ENCODE measurements around the gene CD81. TPM values are rescaled to one million over a fixed set of nuclear protein-coding genes. Genes with fewer than 3 reads are reported as not detected.
"Not testable (repeated sequence)": the region's sequence is repeated elsewhere in the genome, so short reads cannot be mapped to it uniquely, and the experiment has no call there.

The CD81 gene
- total RNA-seq, 4 donors from 2014 or later: 264 to 370 (median 298) TPM

GRCh38 chr11:2331404-2331803, 45.7 kb upstream of the CD81 start:
- Histone ChIP-seq H3K4me3 (replicated peaks in 1 of 3) (no peak overlapping the region), H3K27ac (no peak overlapping the region), H3K27me3 (no peaks in the 10 kb centered on the region), H3K36me3 (no peaks in the 10 kb centered on the region), H3K9me3 (no peaks in the 10 kb centered on the region), H3K4me1 (no peaks in the 10 kb centered on the region)
- DNase-seq: no peak
- 95 to 96% methylated on average over 5 of the region's 5 CpGs for WGBS, 2 donors
- TF ChIP-seq CTCF (IDR thresholded peaks at IDR 0.05): no peak
- no peak for TF ChIP-seq POLR2A (IDR thresholded peaks at IDR 0.05)
- intact Hi-C loops (cut with DNase I): no loop called here

- 89 to 95% methylated on average over 4 to 12 of the region's 29 CpGs for WGBS, 2 donors
- H3K9me3 ChIP-seq, DNase-seq: not testable (repeated sequence)
Observed at GRCh38 chr11:2332569-2332968, 44.5 kb upstream of the CD81 start.

GRCh38 chr11:2333486-2334205, 43.5 kb upstream of the CD81 start:
- WGBS, 2 donors: 81 to 83% methylated on average over 1 to 2 of the region's 4 CpGs
- H3K27me3 ChIP-seq; DNase-seq; H3K36me3 ChIP-seq; H3K4me1 ChIP-seq; H3K27ac ChIP-seq; intact Hi-C loops (cut with DNase I); H3K4me3 ChIP-seq (replicated peaks in 1 of 3); H3K9me3 ChIP-seq: not testable (repeated sequence)

More at GRCh38 chr11:2332569-2332968, 44.5 kb upstream of the CD81 start:
- H3K27ac ChIP-seq; H3K36me3 ChIP-seq; H3K27me3 ChIP-seq; intact Hi-C loops (cut with DNase I); H3K4me1 ChIP-seq; H3K4me3 ChIP-seq (replicated peaks in 1 of 3): not testable (repeated sequence)

- H3K4me1 ChIP-seq; DNase-seq; H3K9me3 ChIP-seq; H3K36me3 ChIP-seq; H3K4me3 ChIP-seq (replicated peaks in 1 of 3); H3K27me3 ChIP-seq; H3K27ac ChIP-seq; intact Hi-C loops (cut with DNase I): not testable (repeated sequence)
- 95 to 97% methylated on average over 18 of the region's 18 CpGs for WGBS, 2 donors
Observed at GRCh38 chr11:2335286-2335685, 41.8 kb upstream of the CD81 start.

- H3K27ac ChIP-seq; H3K9me3 ChIP-seq; H3K4me3 ChIP-seq (replicated peaks in 1 of 3); H3K36me3 ChIP-seq; H3K4me1 ChIP-seq; intact Hi-C loops (cut with DNase I); H3K27me3 ChIP-seq; DNase-seq: not testable (repeated sequence)
- WGBS, 2 donors: 86% methylated on average over 8 of the region's 8 CpGs
Observed at GRCh38 chr11:2338760-2339159, 38.4 kb upstream of the CD81 start.

GRCh38 chr11:2342557-2342956, 34.6 kb upstream of the CD81 start:
- Histone ChIP-seq H3K27me3 (no peaks in the 10 kb centered on the region), H3K36me3 (no peaks in the 10 kb centered on the region), H3K4me1 (no peaks in the 10 kb centered on the region), H3K27ac (no peak overlapping the region), H3K9me3 (no peaks in the 10 kb centered on the region), H3K4me3 (replicated peaks in 1 of 3) (no peak overlapping the region)
- intact Hi-C loops (cut with DNase I): no loop called here
- DNase-seq: no peak
- TF ChIP-seq POLR2A (IDR thresholded peaks at IDR 0.05): no peak
- TF ChIP-seq CTCF (IDR thresholded peaks at IDR 0.05): no peak
- WGBS, 2 donors: 86 to 98% methylated on average over 3 of the region's 3 CpGs

GRCh38 chr11:2342981-2343380, 34.1 kb upstream of the CD81 start:
- Histone ChIP-seq H3K27ac (no peak overlapping the region), H3K27me3 (no peaks in the 10 kb centered on the region), H3K9me3 (no peaks in the 10 kb centered on the region), H3K4me3 (replicated peaks in 1 of 3) (no peak overlapping the region), H3K4me1 (no peaks in the 10 kb centered on the region), H3K36me3 (no peaks in the 10 kb centered on the region)
- WGBS, 2 donors: 47 to 50% methylated on average over 4 to 5 of the region's 5 CpGs
- no peak for TF ChIP-seq CTCF (IDR thresholded peaks at IDR 0.05)
- no peak for TF ChIP-seq POLR2A (IDR thresholded peaks at IDR 0.05)
- DNase-seq: peak; percentile 19 to 32
- intact Hi-C loops (cut with DNase I): no loop called here

Data from thyroid gland (tissue), 4 donors.